Endothelial cell of umbilical vein (primary cell): Measurements from ENCODE around the gene LPP. TPM values are rescaled to one million over a fixed set of nuclear protein-coding genes. Genes with fewer than 3 reads are reported as not detected.

Source experiments
- BruUV-seq: library from RNA; stranded (reverse); fragments of 400-500 nt; replicated peaks from 2 replicates; lab custom pipeline; 2021; lab: Mats Ljungman, UMichigan
- CTCF ChIA-PET: fragments of 300-600, 350-600 bp; sonication (Branson Sonifier 250); formaldehyde crosslinking; loops from one replicate; lab custom pipeline; 2021; ENCODE audit warnings: antibody characterized with exemption, inconsistent platforms; lab: Charles Lee
- POLR2A ChIA-PET: fragments of 300-600, 350-600 bp; sonication (Branson Sonifier 250); formaldehyde crosslinking; loops from one replicate; lab custom pipeline; 2021; ENCODE audit warnings: antibody characterized with exemption, inconsistent platforms; lab: Charles Lee
- DNase-seq: peaks from one replicate; pipeline ENCODE4 v3.0.0-alpha.2; 2011; ENCODE audit warnings: low read depth, low spot score
- FAIRE-seq: peaks from 2 replicates; lab custom pipeline; 2011; peaks lifted over from hg19 to GRCh38; lab: Jason Lieb, UNC
- H2AFZ ChIP-seq: 2 replicates; pipeline ENCODE4 v1.6.0; 2012; ENCODE audit warnings: low read depth, low read length, control low read depth, inconsistent platforms
- H3K27ac ChIP-seq: 2 replicates; pipeline ENCODE4 v1.5.1; 2011; ENCODE audit warnings: low read depth, mild to moderate bottlenecking, control low read depth, low read length, moderate library complexity; ENCODE audit not compliant: insufficient read depth
- H3K27me3 ChIP-seq, 2 experiments: 2 replicates each; pipeline versions ENCODE4 v1.6.0 to v1.6.1; 2011; ENCODE audit warnings: low read length in 2 of 2, mixed read lengths in 1 of 2; ENCODE audit not compliant: control insufficient read depth in 2 of 2, insufficient read depth in 2 of 2
- H3K36me3 ChIP-seq, 2 experiments: 2 replicates in 1 of 2; 3 replicates in 1 of 2; pipeline ENCODE4 v1.5.1; 2011; ENCODE audit warnings: low read length in 2 of 2, mild to moderate bottlenecking in 1 of 2, moderate library complexity in 1 of 2; ENCODE audit not compliant: control insufficient read depth in 2 of 2, insufficient read depth in 2 of 2; ENCODE audit errors: extremely low read depth in 1 of 2
- H3K4me1 ChIP-seq: 3 replicates; pipeline ENCODE4 v1.5.1; 2011; ENCODE audit warnings: mild to moderate bottlenecking, low read length; ENCODE audit not compliant: control insufficient read depth, insufficient read depth; ENCODE audit errors: extremely low read depth
- H3K4me2 ChIP-seq: 2 replicates; pipeline ENCODE4 v1.6.1; 2011; ENCODE audit warnings: low read length, control low read depth, mixed read lengths; ENCODE audit not compliant: insufficient read depth
- H3K4me3 ChIP-seq, 3 experiments: fragments of 200-600 bp in 1 of 3; sonication (generic), shearing (Covaris generic) in 1 of 3; replicated peaks in 1 of 3; 2 replicates each; pipeline ENCODE4 v1.5.1; 2011 to 2016; ENCODE audit warnings: control low read depth in 3 of 3, low read length in 3 of 3, mild to moderate bottlenecking in 2 of 3, inconsistent platforms in 1 of 3, low read depth in 1 of 3, moderate library complexity in 1 of 3; ENCODE audit not compliant: insufficient read depth in 1 of 3
- H3K79me2 ChIP-seq: 2 replicates; pipeline ENCODE4 v1.6.0; 2012; ENCODE audit warnings: low read length, inconsistent platforms; ENCODE audit not compliant: control insufficient read depth, insufficient read depth
- H3K9ac ChIP-seq: replicated peaks from 2 replicates; pipeline ENCODE3; 2011; ENCODE audit warnings: low read length, control low read depth; ENCODE audit not compliant: insufficient read depth; ENCODE audit errors: extremely low read depth
- H3K9me1 ChIP-seq: replicated peaks from 3 replicates; pipeline ENCODE4 v1.6.0; 2011; ENCODE audit warnings: mild to moderate bottlenecking, low read length; ENCODE audit not compliant: control insufficient read depth, insufficient read depth; ENCODE audit errors: extremely low read depth
- H3K9me3 ChIP-seq: replicated peaks from 2 replicates; pipeline ENCODE4 v1.5.1; 2012; ENCODE audit warnings: low read length, inconsistent platforms; ENCODE audit not compliant: control insufficient read depth, insufficient read depth
- H4K20me1 ChIP-seq: replicated peaks from 2 replicates; pipeline ENCODE3; 2011; ENCODE audit warnings: mild to moderate bottlenecking, low read length; ENCODE audit not compliant: control insufficient read depth, insufficient read depth; ENCODE audit errors: extremely low read depth
- EZH2 ChIP-seq: IDR thresholded peaks from 2 replicates; pipeline ENCODE4 v1.6.1; 2012; ENCODE audit warnings: borderline replicate concordance, low read depth, mild to moderate bottlenecking, moderate library complexity, low read length, inconsistent platforms; ENCODE audit not compliant: severe bottlenecking
- FOS ChIP-seq: IDR thresholded peaks from 2 replicates; pipeline ENCODE4 v1.6.1; 2011; ENCODE audit warnings: mild to moderate bottlenecking, low read length, moderate library complexity, borderline replicate concordance; ENCODE audit not compliant: insufficient read depth
- GATA2 ChIP-seq: IDR thresholded peaks from 2 replicates; pipeline ENCODE4 v1.7.0; 2011; ENCODE audit warnings: low read depth, mild to moderate bottlenecking, moderate library complexity, mixed read lengths, low read length; ENCODE audit not compliant: insufficient read length, insufficient read depth
- JUN ChIP-seq: IDR thresholded peaks from 2 replicates; pipeline ENCODE4 v1.6.1; 2011; ENCODE audit warnings: borderline replicate concordance, low read depth; ENCODE audit not compliant: insufficient read length, insufficient read depth
- MYC ChIP-seq: IDR thresholded peaks from one replicate; pipeline ENCODE4 v1.6.1; 2011; ENCODE audit warnings: mild to moderate bottlenecking, low read depth, low read length
- POLR2A ChIP-seq: IDR thresholded peaks from 2 replicates; pipeline ENCODE4 v1.6.1; 2012; ENCODE audit warnings: low read depth, mild to moderate bottlenecking, control low read depth, low read length
- POLR2AphosphoS5 ChIP-seq: IDR thresholded peaks from 2 replicates; pipeline ENCODE4 v1.6.1; 2012; ENCODE audit warnings: low read depth, mild to moderate bottlenecking, control low read depth, low read length, moderate library complexity; ENCODE audit not compliant: insufficient read depth
- dilution Hi-C: fragments of 300-500 bp; cut with MboI; formaldehyde crosslinking; loops from one replicate; pipeline ENCODE4 v1.15.0; 2019; ENCODE audit warnings: low sequenced_read_pairs; ENCODE audit not compliant: extremely low pct_ligation_motif_present
- intact Hi-C: fragments of 100-400 bp; cut with micrococcal nuclease; formaldehyde crosslinking; loops from one replicate; pipeline ENCODE4 v1.10.0; 2022
- polyA plus RNA-seq, 4 experiments: library from polyadenylated mRNA; depleted of rRNA in 3 of 4; stranded (reverse) in 3 of 4; unstranded in 1 of 4; fragments of >200 nt; gene quantifications; 2 replicates each; pipeline versions ENCODE4 v1.2.1 to v1.2.3, GENCODE V29; 2011 to 2012; ENCODE audit warnings: missing spikeins in 1 of 4
- total RNA-seq: library from RNA; stranded (reverse); gene quantifications from 2 replicates; pipeline ENCODE4 v1.2.3, GENCODE V29; 2021
- TF ChIP-seq, protein P1 (sequence below): IDR thresholded peaks from 2 replicates; pipeline ENCODE4 v1.6.1; 2011; ENCODE audit not compliant: insufficient read depth, insufficient read length
- TF ChIP-seq, protein P2 (sequence below), 2 donors: IDR thresholded peaks; 1 replicate in 1 of 2; 2 replicates in 1 of 2; pipeline ENCODE4 v1.5.1; 2011; ENCODE audit warnings: low read length in 2 of 2, mild to moderate bottlenecking in 2 of 2, moderate library complexity in 2 of 2, control low read depth in 1 of 2, inconsistent platforms in 1 of 2, low read depth in 1 of 2; ENCODE audit not compliant: insufficient read depth in 1 of 2; ENCODE audit errors: extremely low read depth in 1 of 2

Gene LPP
- total and polyA plus RNA-seq, 2 donors (not counting 3 experiments of a cell fraction or from before 2014, with no cell fraction given), result 16.9 to 153 TPM

DNA sequence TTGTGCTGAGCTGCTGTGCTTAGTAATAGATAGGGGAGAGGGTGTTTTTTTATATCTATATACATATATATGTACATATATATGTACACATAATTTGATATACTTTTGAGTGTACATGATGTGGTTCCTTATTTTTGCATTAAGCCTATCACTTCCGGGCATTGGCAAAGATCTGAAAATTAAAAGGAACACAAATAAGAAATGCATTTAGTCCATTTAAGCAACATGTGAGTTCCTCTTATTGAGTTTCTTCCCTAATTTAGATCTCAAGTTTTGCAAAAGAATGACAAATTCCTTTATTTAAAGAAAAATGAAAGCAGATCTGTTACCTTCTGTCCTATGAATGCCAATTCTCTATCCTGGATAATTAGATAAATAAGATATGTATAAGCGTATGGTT, 435.1 kb downstream of the LPP start:
- Histone ChIP-seq H4K20me1 (no peaks in the 10 kb centered on the region), H3K4me2 (no peak overlapping the region), H3K9me1 (no peaks in the 10 kb centered on the region), H3K9me3 (no peaks in the 10 kb centered on the region), H3K79me2 (no peaks in the 10 kb centered on the region), H3K4me1 (peaks cover 22% of the 10 kb centered on the region), H3K9ac (no peak overlapping the region), H3K4me3 (no peak overlapping the region), H2AFZ (no peak overlapping the region), H3K27me3 (no peaks in the 10 kb centered on the region), H3K36me3 (no peaks in the 10 kb centered on the region), H3K27ac (no peak overlapping the region)
- dilution Hi-C loops (no loop called here), intact Hi-C loops (loop anchor here (5.0 kb wide), 1 partner anchor 222 kb away; no protein-coding TSS in a partner anchor)
- no peak for DNase-seq
- BruUV-seq, result no TSS peak
- no peak for TF ChIP-seq JUN
- TF ChIP-seq GATA2, result no peak
- TF ChIP-seq MYC, result no peak
- TF ChIP-seq, protein P1, sequence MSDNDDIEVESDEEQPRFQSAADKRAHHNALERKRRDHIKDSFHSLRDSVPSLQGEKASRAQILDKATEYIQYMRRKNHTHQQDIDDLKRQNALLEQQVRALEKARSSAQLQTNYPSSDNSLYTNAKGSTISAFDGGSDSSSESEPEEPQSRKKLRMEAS, result no peak
- TF ChIP-seq FOS, result no peak
- TF ChIP-seq, protein P2, sequence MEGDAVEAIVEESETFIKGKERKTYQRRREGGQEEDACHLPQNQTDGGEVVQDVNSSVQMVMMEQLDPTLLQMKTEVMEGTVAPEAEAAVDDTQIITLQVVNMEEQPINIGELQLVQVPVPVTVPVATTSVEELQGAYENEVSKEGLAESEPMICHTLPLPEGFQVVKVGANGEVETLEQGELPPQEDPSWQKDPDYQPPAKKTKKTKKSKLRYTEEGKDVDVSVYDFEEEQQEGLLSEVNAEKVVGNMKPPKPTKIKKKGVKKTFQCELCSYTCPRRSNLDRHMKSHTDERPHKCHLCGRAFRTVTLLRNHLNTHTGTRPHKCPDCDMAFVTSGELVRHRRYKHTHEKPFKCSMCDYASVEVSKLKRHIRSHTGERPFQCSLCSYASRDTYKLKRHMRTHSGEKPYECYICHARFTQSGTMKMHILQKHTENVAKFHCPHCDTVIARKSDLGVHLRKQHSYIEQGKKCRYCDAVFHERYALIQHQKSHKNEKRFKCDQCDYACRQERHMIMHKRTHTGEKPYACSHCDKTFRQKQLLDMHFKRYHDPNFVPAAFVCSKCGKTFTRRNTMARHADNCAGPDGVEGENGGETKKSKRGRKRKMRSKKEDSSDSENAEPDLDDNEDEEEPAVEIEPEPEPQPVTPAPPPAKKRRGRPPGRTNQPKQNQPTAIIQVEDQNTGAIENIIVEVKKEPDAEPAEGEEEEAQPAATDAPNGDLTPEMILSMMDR (IDR thresholded peaks at IDR 0.05; ENCODE audit: extremely low read depth in 1 of 2, insufficient read depth in 1 of 2, low read depth in 1 of 2, low read length in 2 of 2), result no peak
- no peak for TF ChIP-seq POLR2AphosphoS5
- no peak for TF ChIP-seq POLR2A
- TF ChIP-seq EZH2, result no peak
- CTCF ChIA-PET, result interaction anchor here (0.6 to 1.3 kb wide), 2 partner anchors 246 to 842 kb away, joined by 3 to 4 read pairs; no protein-coding TSS in a partner anchor
- POLR2A ChIA-PET, result no interaction called here
- no peak for FAIRE-seq
